ENCODE data around the gene BTNL3.

The BTNL3 gene

DNA sequence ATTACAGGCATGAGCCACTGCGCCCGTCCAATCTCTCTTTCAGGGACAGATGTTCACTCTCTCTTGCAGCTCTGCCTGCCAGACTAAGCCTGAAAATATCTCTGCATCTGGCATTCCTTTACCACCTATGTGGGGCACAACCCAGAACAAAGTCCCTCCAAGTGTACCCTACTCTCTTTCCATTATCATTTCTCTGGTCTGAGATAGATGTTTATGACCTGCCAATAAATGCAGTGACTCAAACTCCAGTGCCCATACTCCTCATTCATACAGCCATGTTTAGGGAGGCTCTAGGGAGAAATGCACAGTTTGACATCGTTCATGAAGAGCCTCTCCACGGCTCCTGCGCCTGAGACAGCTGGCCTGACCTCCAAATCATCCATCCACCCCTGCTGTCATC is at the start of gene BTNL3:
Gene BTNL3 (plus strand): TSS at position 255 of the 400 bp plus-strand sequence. CDS start 183 bp downstream, outside the sequence.
- H3K4me3 ChIP-seq (ENCODE audit: low read depth, low read length), result no peak within 1 kb of the TSS
- DNase-seq (ENCODE audit: low read depth), result no peak
- TF ChIP-seq, protein P1, sequence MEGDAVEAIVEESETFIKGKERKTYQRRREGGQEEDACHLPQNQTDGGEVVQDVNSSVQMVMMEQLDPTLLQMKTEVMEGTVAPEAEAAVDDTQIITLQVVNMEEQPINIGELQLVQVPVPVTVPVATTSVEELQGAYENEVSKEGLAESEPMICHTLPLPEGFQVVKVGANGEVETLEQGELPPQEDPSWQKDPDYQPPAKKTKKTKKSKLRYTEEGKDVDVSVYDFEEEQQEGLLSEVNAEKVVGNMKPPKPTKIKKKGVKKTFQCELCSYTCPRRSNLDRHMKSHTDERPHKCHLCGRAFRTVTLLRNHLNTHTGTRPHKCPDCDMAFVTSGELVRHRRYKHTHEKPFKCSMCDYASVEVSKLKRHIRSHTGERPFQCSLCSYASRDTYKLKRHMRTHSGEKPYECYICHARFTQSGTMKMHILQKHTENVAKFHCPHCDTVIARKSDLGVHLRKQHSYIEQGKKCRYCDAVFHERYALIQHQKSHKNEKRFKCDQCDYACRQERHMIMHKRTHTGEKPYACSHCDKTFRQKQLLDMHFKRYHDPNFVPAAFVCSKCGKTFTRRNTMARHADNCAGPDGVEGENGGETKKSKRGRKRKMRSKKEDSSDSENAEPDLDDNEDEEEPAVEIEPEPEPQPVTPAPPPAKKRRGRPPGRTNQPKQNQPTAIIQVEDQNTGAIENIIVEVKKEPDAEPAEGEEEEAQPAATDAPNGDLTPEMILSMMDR (IDR thresholded peaks at IDR 0.05; ENCODE audit: low read depth, low read length, missing control alignments), result no peak

DNA sequence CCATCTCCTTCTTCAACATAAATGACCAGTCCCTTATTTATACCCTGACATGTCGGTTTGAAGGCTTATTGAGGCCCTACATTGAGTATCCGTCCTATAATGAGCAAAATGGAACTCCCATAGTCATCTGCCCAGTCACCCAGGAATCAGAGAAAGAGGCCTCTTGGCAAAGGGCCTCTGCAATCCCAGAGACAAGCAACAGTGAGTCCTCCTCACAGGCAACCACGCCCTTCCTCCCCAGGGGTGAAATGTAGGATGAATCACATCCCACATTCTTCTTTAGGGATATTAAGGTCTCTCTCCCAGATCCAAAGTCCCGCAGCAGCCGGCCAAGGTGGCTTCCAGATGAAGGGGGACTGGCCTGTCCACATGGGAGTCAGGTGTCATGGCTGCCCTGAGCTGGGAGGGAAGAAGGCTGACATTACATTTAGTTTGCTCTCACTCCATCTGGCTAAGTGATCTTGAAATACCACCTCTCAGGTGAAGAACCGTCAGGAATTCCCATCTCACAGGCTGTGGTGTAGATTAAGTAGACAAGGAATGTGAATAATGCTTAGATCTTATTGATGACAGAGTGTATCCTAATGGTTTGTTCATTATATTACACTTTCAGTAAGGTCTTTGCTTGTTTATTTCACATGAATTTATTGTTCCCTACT is 38.2 kb upstream of the BTNL3 start:
- TF ChIP-seq, protein P1 (IDR thresholded peaks at IDR 0.05; ENCODE audit: low read depth, low read length, missing control alignments), result no peak
- DNase-seq (ENCODE audit: low read depth), result no peak
- no peak overlapping the region for H3K4me3 ChIP-seq (ENCODE audit: low read depth, low read length)

GRCh38 chr5:180959661-180960060 is 29.0 kb upstream of the BTNL3 start:
- H3K4me3 ChIP-seq (ENCODE audit: low read depth, low read length), result no peak overlapping the region
- DNase-seq (ENCODE audit: low read depth), result no peak
- TF ChIP-seq, protein P1 (IDR thresholded peaks at IDR 0.05; ENCODE audit: low read depth, low read length, missing control alignments), result no peak

- H3K4me3 ChIP-seq (ENCODE audit: low read depth, low read length), result no peak overlapping the region
- DNase-seq (ENCODE audit: low read depth), result no peak
- TF ChIP-seq, protein P1 (IDR thresholded peaks at IDR 0.05; ENCODE audit: low read depth, low read length, missing control alignments), result no peak
Observed at GRCh38 chr5:180960209-180960608, 28.4 kb upstream of the BTNL3 start.

DNA sequence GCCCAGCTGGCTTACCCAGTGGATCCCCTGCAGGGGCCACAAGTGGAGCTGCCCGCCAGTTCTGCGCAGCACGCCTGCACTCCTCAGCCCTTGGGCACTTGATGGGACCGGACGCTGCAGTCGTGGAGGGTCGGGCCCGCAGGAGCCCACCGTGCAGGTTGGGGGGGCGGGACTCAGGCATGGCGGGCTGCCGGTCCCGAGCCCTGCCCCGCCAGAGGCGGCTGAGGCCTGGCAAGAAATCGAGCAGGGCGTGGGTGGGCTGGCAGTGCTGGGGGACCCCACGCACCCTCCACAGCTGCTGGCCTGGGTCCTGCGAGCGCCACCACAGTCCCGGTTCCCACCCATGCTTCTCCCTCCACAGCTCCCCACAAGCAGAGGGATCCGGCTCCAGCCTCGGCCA is 19.2 kb upstream of the BTNL3 start:
- no peak overlapping the region for H3K4me3 ChIP-seq (ENCODE audit: low read depth, low read length)
- DNase-seq (ENCODE audit: low read depth), result no peak
- TF ChIP-seq, protein P1 (IDR thresholded peaks at IDR 0.05; ENCODE audit: low read depth, low read length, missing control alignments), result no peak

DNA sequence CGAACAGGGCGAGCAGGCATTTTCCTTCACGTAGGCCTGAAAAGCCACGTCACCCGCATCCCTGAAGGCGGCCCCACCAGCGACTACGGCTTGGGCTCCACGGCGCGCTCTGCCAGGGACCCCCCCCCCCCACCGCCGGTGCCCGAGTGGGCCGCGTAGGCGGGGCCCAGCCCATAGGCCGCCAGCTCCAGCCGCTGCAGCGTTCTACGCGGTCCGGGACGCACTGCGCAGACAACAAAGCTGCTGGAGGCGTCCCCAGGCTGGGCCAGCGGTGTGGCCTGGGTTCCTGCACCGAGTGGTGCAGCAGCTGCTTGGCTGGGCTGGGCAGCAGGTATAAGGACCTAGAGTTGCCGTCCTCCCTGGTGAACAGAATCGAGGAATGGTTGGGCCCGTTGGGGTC is 18.3 kb upstream of the BTNL3 start:
- no peak for DNase-seq (ENCODE audit: low read depth)
- no peak overlapping the region for H3K4me3 ChIP-seq (ENCODE audit: low read depth, low read length)
- TF ChIP-seq, protein P1 (IDR thresholded peaks at IDR 0.05; ENCODE audit: low read depth, low read length, missing control alignments), result no peak

GRCh38 chr5:180970875-180971274 is 17.8 kb upstream of the BTNL3 start:
- TF ChIP-seq, protein P1 (IDR thresholded peaks at IDR 0.05; ENCODE audit: low read depth, low read length, missing control alignments), result no peak
- H3K4me3 ChIP-seq (ENCODE audit: low read depth, low read length), result no peak overlapping the region
- DNase-seq (ENCODE audit: low read depth), result no peak

Data from GM12864 (cell line).